ENCODE results near the gene KDM5A.

KDM5A gene

DNA sequence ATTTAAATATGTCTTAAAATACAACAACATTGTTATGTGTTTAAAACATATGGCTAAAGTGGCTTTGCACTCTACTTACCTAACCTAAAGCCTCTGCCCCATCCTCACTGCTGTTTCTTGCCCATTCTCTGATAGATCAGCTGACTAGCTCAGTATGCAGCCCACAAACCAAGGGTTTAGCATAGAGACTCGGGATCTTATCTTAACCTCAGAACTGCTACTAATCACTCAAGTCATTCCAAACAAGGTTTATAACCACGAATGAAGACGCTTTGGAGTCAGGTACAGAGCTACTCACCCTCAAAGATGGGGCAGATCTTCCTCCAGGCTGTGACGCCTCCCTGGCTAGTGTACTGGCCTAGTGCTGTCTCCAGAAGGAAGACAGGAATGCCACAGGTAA is 145.7 kb downstream of the KDM5A start:
- Histone ChIP-seq H2AFZ (ENCODE audit: low read length) (no peak overlapping the region), H3K4me1 (ENCODE audit: insufficient read depth, low read length, severe bottlenecking) (no peaks in the 10 kb centered on the region), H4K20me1 (ENCODE audit: insufficient read depth, low read length) (no peaks in the 10 kb centered on the region), H3K9ac (ENCODE audit: low read length) (no peak overlapping the region), H3K9me3 (ENCODE audit: low read length) (peaks cover 3% of the 10 kb centered on the region), H3K36me3 (ENCODE audit: insufficient read depth, low read length) (no peaks in the 10 kb centered on the region), H3K9me2 (ENCODE audit: low read depth, low read length) (no peaks in the 10 kb centered on the region), H3K27me3 (ENCODE audit: insufficient read depth, low read length) (no peaks in the 10 kb centered on the region; the same call in 1 of the 2 replicates), H3K4me2 (ENCODE audit: low read length) (no peak overlapping the region), H3F3A (ENCODE audit: insufficient read depth, low read length) (no peaks in the 10 kb centered on the region), H3K4me3 (ENCODE audit: low read depth, low read length, poor library complexity, severe bottlenecking) (no peak overlapping the region), H3K79me2 (ENCODE audit: insufficient read depth, low read length) (no peaks in the 10 kb centered on the region), H3K27ac (ENCODE audit: low read depth, low read length, poor library complexity, severe bottlenecking) (no peak overlapping the region)
- TF ChIP-seq CTCF (IDR thresholded peaks at IDR 0.05; ENCODE audit: low read length), result no peak
- no peak for TF ChIP-seq EZH2 (IDR thresholded peaks at IDR 0.05; ENCODE audit: borderline replicate concordance, low read length)

GRCh38 chr12:242496-242895 is 146.6 kb downstream of the KDM5A start:
- no peak overlapping the region for H2AFZ ChIP-seq (ENCODE audit: low read length)
- no peaks in the 10 kb centered on the region for H4K20me1 ChIP-seq (ENCODE audit: insufficient read depth, low read length)
- no peak for TF ChIP-seq CTCF (IDR thresholded peaks at IDR 0.05; ENCODE audit: low read length)
- TF ChIP-seq EZH2 (IDR thresholded peaks at IDR 0.05; ENCODE audit: borderline replicate concordance, low read length), result no peak
- H3K79me2 ChIP-seq (ENCODE audit: insufficient read depth, low read length), result no peaks in the 10 kb centered on the region
- H3K27me3 ChIP-seq (ENCODE audit: insufficient read depth, low read length), result peaks cover under 1% of the 10 kb centered on the region; the same call in 1 of the 2 replicates
- no peaks in the 10 kb centered on the region for H3K36me3 ChIP-seq (ENCODE audit: insufficient read depth, low read length)
- no peaks in the 10 kb centered on the region for H3K4me1 ChIP-seq (ENCODE audit: insufficient read depth, low read length, severe bottlenecking)
- no peak overlapping the region for H3K9ac ChIP-seq (ENCODE audit: low read length)
- H3K9me2 ChIP-seq (ENCODE audit: low read depth, low read length), result no peaks in the 10 kb centered on the region
- no peak overlapping the region for H3K4me3 ChIP-seq (ENCODE audit: low read depth, low read length, poor library complexity, severe bottlenecking)
- H3F3A ChIP-seq (ENCODE audit: insufficient read depth, low read length), result no peaks in the 10 kb centered on the region
- H3K4me2 ChIP-seq (ENCODE audit: low read length), result no peak overlapping the region
- H3K9me3 ChIP-seq (ENCODE audit: low read length), result peaks cover 3% of the 10 kb centered on the region
- no peak overlapping the region for H3K27ac ChIP-seq (ENCODE audit: low read depth, low read length, poor library complexity, severe bottlenecking)

- H3K9me3 ChIP-seq (ENCODE audit: low read length), result peaks cover 6% of the 10 kb centered on the region; the same call in 1 of the 2 replicates
- no peak for TF ChIP-seq CTCF (IDR thresholded peaks at IDR 0.05; ENCODE audit: low read length)
- TF ChIP-seq EZH2 (IDR thresholded peaks at IDR 0.05; ENCODE audit: borderline replicate concordance, low read length), result no peak
- no peaks in the 10 kb centered on the region for H4K20me1 ChIP-seq (ENCODE audit: insufficient read depth, low read length)
- no peaks in the 10 kb centered on the region for H3F3A ChIP-seq (ENCODE audit: insufficient read depth, low read length)
- no peak overlapping the region for H3K4me3 ChIP-seq (ENCODE audit: low read depth, low read length, poor library complexity, severe bottlenecking)
- no peak overlapping the region for H3K27ac ChIP-seq (ENCODE audit: low read depth, low read length, poor library complexity, severe bottlenecking)
- H3K9me2 ChIP-seq (ENCODE audit: low read depth, low read length), result no peaks in the 10 kb centered on the region
- no peaks in the 10 kb centered on the region for H3K79me2 ChIP-seq (ENCODE audit: insufficient read depth, low read length)
- H3K27me3 ChIP-seq (ENCODE audit: insufficient read depth, low read length), result peaks cover 8% of the 10 kb centered on the region; the same call in 1 of the 2 replicates
- no peaks in the 10 kb centered on the region for H3K4me1 ChIP-seq (ENCODE audit: insufficient read depth, low read length, severe bottlenecking)
- H3K36me3 ChIP-seq (ENCODE audit: insufficient read depth, low read length), result no peaks in the 10 kb centered on the region
- H2AFZ ChIP-seq (ENCODE audit: low read length), result no peak overlapping the region
- no peak overlapping the region for H3K9ac ChIP-seq (ENCODE audit: low read length)
- no peak overlapping the region for H3K4me2 ChIP-seq (ENCODE audit: low read length)
Measured at GRCh38 chr12:241266-241665, 147.9 kb downstream of the KDM5A start.
